ENCODE measurements around the gene TRPV5.

- TF ChIP-seq CTCF (IDR thresholded peaks at IDR 0.05) (peak in 1 of 4 experiments; percentile 26), POLR2A (IDR thresholded peaks at IDR 0.05) (no peak)
Measured at GRCh38 chr7:142873281-142873784, 60.2 kb downstream of the TRPV5 start.
